A549 (cell line): Measurements from ENCODE around the gene TRMT44. TPM values are rescaled to one million over a fixed set of nuclear protein-coding genes. Genes with fewer than 3 reads are reported as not detected.

Experiments used
- ATAC-seq, 2 experiments: fragments of 200-7000 bp in 1 of 2; fragments of >200 bp in 1 of 2; cut with Nextera tagmentation in 1 of 2; cut with Tn5 transposase in 1 of 2; 3 replicates each; pipeline versions ENCODE4 v1.8.0 to v1.9.1; 2018 to 2020; ENCODE audit warnings: mild to moderate bottlenecking in 1 of 2, moderate library complexity in 1 of 2
- CTCF ChIA-PET: fragments of 300-600 bp; sonication (Branson Sonifier 250); formaldehyde crosslinking; extraction: SDS; loops from one replicate; lab custom pipeline; 2021; ENCODE audit warnings: antibody characterized with exemption, inconsistent platforms; lab: Yijun Ruan, JAX
- POLR2A ChIA-PET: fragments of 350-600 bp; formaldehyde crosslinking; extraction: SDS; loops from one replicate; lab custom pipeline; 2021; ENCODE audit warnings: antibody characterized with exemption, inconsistent platforms; lab: Yijun Ruan, JAX
- DNase-seq, 2 experiments: peaks; one replicate each; pipeline versions ENCODE4 v3.0.0 to v3.0.0-alpha.2; 2011 to 2016; ENCODE audit warnings: low read depth in 1 of 2, low spot score in 1 of 2
- FAIRE-seq: peaks from 2 replicates; lab custom pipeline; 2011; peaks lifted over from hg19 to GRCh38; lab: Jason Lieb, UNC
- H3K27ac ChIP-seq, 2 experiments: fragments of >200 bp; sonication (Bioruptor Twin); formaldehyde crosslinking; 3 replicates each; pipeline ENCODE4 v1.5.1; 2016 to 2017
- H3K4me1 ChIP-seq: fragments of >200 bp; sonication (Bioruptor Twin); formaldehyde crosslinking; 3 replicates; pipeline ENCODE4 v1.6.1; 2016
- H3K4me2 ChIP-seq: fragments of >200 bp; sonication (Bioruptor Twin); formaldehyde crosslinking; 3 replicates; pipeline ENCODE4 v1.6.1; 2016
- H3K4me3 ChIP-seq: fragments of >200 bp; sonication (Bioruptor Twin); formaldehyde crosslinking; 3 replicates; pipeline ENCODE4 v1.5.1; 2016
- H3K9me3 ChIP-seq: fragments of >200 bp; sonication (Bioruptor Twin); formaldehyde crosslinking; 3 replicates; pipeline ENCODE4 v1.6.1; 2016
- CHD2 ChIP-seq: fragments of 150-350 bp; IDR thresholded peaks from 2 replicates; pipeline ENCODE4 v1.6.1; 2014; ENCODE audit warnings: low read length; ENCODE audit not compliant: partially characterized antibody
- CHD4 ChIP-seq: fragments of 200-600 bp; sonication (generic); IDR thresholded peaks from 2 replicates; pipeline ENCODE4 v1.6.1; 2016; ENCODE audit warnings: antibody characterized with exemption, mild to moderate bottlenecking, borderline replicate concordance
- E2F6 ChIP-seq: IDR thresholded peaks from 2 replicates; pipeline ENCODE4 v1.6.1; 2012; ENCODE audit warnings: low read depth, borderline replicate concordance
- EHF ChIP-seq: fragments of 250-450 bp; sonication (Bioruptor Pico); IDR thresholded peaks from 2 replicates; pipeline ENCODE4 v1.5.0; 2020; ENCODE audit warnings: mild to moderate bottlenecking
- FOXS1 ChIP-seq: fragments of 250-450 bp; sonication (Bioruptor Pico); IDR thresholded peaks from 2 replicates; pipeline ENCODE4 v1.5.0; 2020; ENCODE audit warnings: mild to moderate bottlenecking, moderate library complexity
- HDAC2 ChIP-seq: fragments of 200-600 bp; sonication (generic); IDR thresholded peaks from 2 replicates; pipeline ENCODE4 v1.6.1; 2016
- HES2 ChIP-seq: fragments of >200 bp; sonication (Bioruptor Twin); formaldehyde crosslinking; IDR thresholded peaks from 2 replicates; pipeline ENCODE4 v1.6.1; 2016
- HOXA7 ChIP-seq: fragments of 250-450 bp; sonication (Bioruptor Pico); IDR thresholded peaks from 2 replicates; pipeline ENCODE4 v1.5.0; 2020; ENCODE audit warnings: mild to moderate bottlenecking, moderate library complexity
- HOXB13 ChIP-seq: fragments of 250-450 bp; sonication (Bioruptor Pico); IDR thresholded peaks from 2 replicates; pipeline ENCODE4 v1.5.0; 2020; ENCODE audit warnings: low read depth, mild to moderate bottlenecking, moderate library complexity
- JUNB ChIP-seq: fragments of >200 bp; sonication (Bioruptor Twin); formaldehyde crosslinking; IDR thresholded peaks from 2 replicates; pipeline ENCODE4 v1.6.1; 2016
- MAFK ChIP-seq: fragments of 450-650 bp; IDR thresholded peaks from 2 replicates; pipeline ENCODE4 v1.6.1; 2014; ENCODE audit not compliant: partially characterized antibody
- MYC ChIP-seq: IDR thresholded peaks from 2 replicates; pipeline ENCODE4 v1.6.1; 2012; ENCODE audit warnings: mild to moderate bottlenecking, inconsistent platforms, low read length, improper control_type of control experiment, borderline replicate concordance
- NFE2L2 ChIP-seq: fragments of 150-350 bp; conservative IDR thresholded peaks from 2 replicates; pipeline ENCODE4 v1.6.1; 2014; ENCODE audit warnings: low read length
- RARB ChIP-seq: fragments of 250-450 bp; sonication (Bioruptor Pico); IDR thresholded peaks from 2 replicates; pipeline ENCODE4 v1.8.0; 2021; ENCODE audit warnings: mild to moderate bottlenecking, moderate library complexity
- RCOR1 ChIP-seq: fragments of 150-350 bp; IDR thresholded peaks from 2 replicates; pipeline ENCODE4 v1.6.1; 2014; ENCODE audit warnings: antibody characterized with exemption, low read length, low read depth
- RNF2 ChIP-seq: fragments of 200-600 bp; sonication (generic); IDR thresholded peaks from 2 replicates; pipeline ENCODE4 v1.6.1; 2016; ENCODE audit warnings: low read depth, mild to moderate bottlenecking, antibody characterized with exemption, moderate library complexity, borderline replicate concordance
- SREBF2 ChIP-seq: fragments of 450-650 bp; IDR thresholded peaks from 2 replicates; pipeline ENCODE4 v1.6.1; 2014; ENCODE audit warnings: mild to moderate bottlenecking, moderate library complexity
- USF2 ChIP-seq: fragments of 450-650 bp; IDR thresholded peaks from 2 replicates; pipeline ENCODE4 v1.6.1; 2014; ENCODE audit warnings: antibody characterized with exemption
- ZC3H11A ChIP-seq: fragments of 450-650 bp; IDR thresholded peaks from 2 replicates; pipeline ENCODE4 v1.6.1; 2014; ENCODE audit warnings: antibody characterized with exemption, mild to moderate bottlenecking
- WGBS: methylation state at CpG from one replicate; pipeline ENCODE4 v1.1.6; 2017; ENCODE audit errors: missing lambda C conversion rate; 5-methylcytosine and 5-hydroxymethylcytosine counted together
- polyA plus RNA-seq, 4 experiments: library from polyadenylated mRNA; depleted of rRNA in 3 of 4; stranded (reverse); fragments of >200 nt; fragmentation: RNase III in 1 of 4; extraction: RNeasy Plus Mini Kit Qiagen cat#74134 plus additional on column Dnase treatment in 1 of 4; gene quantifications; 2 replicates in 3 of 4; 3 replicates in 1 of 4; pipeline ENCODE4 v1.2.3, GENCODE V29; 2011 to 2017

TRMT44 gene
- polyA plus RNA-seq, 2 of the 4 experiments (the other 2 are of a cell fraction): 5.0 to 7.0 TPM

GRCh38 chr4:8477676-8478075, 37.1 kb downstream of the TRMT44 start:
- CTCF ChIA-PET: interaction anchor here (1.6 kb wide), 1 partner anchor 110 kb away, joined by 3 read pairs; no protein-coding TSS in a partner anchor
- no peaks in the 10 kb centered on the region for H3K9me3 ChIP-seq
- FAIRE-seq (no peak), ATAC-seq (no peak), DNase-seq (no peak)
- no peak overlapping the region for H3K4me3 ChIP-seq
- no peak overlapping the region for H3K4me2 ChIP-seq
- TF ChIP-seq NFE2L2 (no peak), HES2 (no peak), CHD4 (no peak), CHD2 (no peak), FOXS1 (CRISPR knock-in tag) (no peak), JUNB (no peak), MAFK (no peak), RARB (CRISPR knock-in tag) (no peak), HDAC2 (no peak), USF2 (no peak), RNF2 (no peak)
- H3K27ac ChIP-seq: no peak overlapping the region
- 93% methylated on average over 3 of the region's 8 CpGs for WGBS
- H3K4me1 ChIP-seq: no peaks in the 10 kb centered on the region
- POLR2A ChIA-PET: no interaction called here

GRCh38 chr4:8478371-8478770, 37.8 kb downstream of the TRMT44 start:
- no peak for DNase-seq
- CTCF ChIA-PET: interaction anchor here (1.6 kb wide), 1 partner anchor 109 kb away, joined by 3 read pairs; no protein-coding TSS in a partner anchor
- Histone ChIP-seq H3K27ac (no peak overlapping the region), H3K4me1 (no peaks in the 10 kb centered on the region), H3K9me3 (no peaks in the 10 kb centered on the region), H3K4me3 (no peak overlapping the region), H3K4me2 (no peak overlapping the region)
- no peak for ATAC-seq
- POLR2A ChIA-PET: no interaction called here
- FAIRE-seq: no peak
- no peak for TF ChIP-seq CHD2
- no peak for TF ChIP-seq SREBF2
- no peak for TF ChIP-seq E2F6
- TF ChIP-seq HOXB13 (CRISPR knock-in tag): no peak
- no peak for TF ChIP-seq FOXS1 (CRISPR knock-in tag)
- TF ChIP-seq EHF (CRISPR knock-in tag): no peak
- WGBS: 100% methylated on average over 2 of the region's 9 CpGs

- CTCF ChIA-PET: interaction anchor here (1.0 to 1.3 kb wide), 2 partner anchors 11 to 302 kb away, joined by 3 to 4 read pairs; no protein-coding TSS in a partner anchor
- POLR2A ChIA-PET: no interaction called here
- Histone ChIP-seq H3K9me3 (no peaks in the 10 kb centered on the region), H3K27ac (no peak overlapping the region), H3K4me3 (no peak overlapping the region), H3K4me2 (no peak overlapping the region), H3K4me1 (no peaks in the 10 kb centered on the region)
- 89% methylated on average over 17 of the region's 24 CpGs for WGBS
- no peak for ATAC-seq
- FAIRE-seq: no peak
- DNase-seq: no peak
- TF ChIP-seq MYC (no peak), EHF (CRISPR knock-in tag) (no peak), ZC3H11A (no peak), JUNB (no peak), RARB (CRISPR knock-in tag) (no peak), HOXA7 (CRISPR knock-in tag) (no peak), CHD2 (no peak), HDAC2 (no peak), MAFK (no peak), RCOR1 (no peak)
Measured at GRCh38 chr4:8478801-8479744, 38.5 kb downstream of the TRMT44 start.
